Fibroblast of villous mesenchyme (primary cell): ENCODE data around the gene PCBP3. TPM values are rescaled to one million over a fixed set of nuclear protein-coding genes. Genes with fewer than 3 reads are reported as not detected.

ENCODE experiments used
- DNase-seq: peaks from one replicate; pipeline ENCODE4 v3.0.0-alpha.2; 2010; ENCODE audit warnings: low read depth
- H3K4me3 ChIP-seq: 2 replicates; pipeline ENCODE4 v1.5.1; 2011; ENCODE audit warnings: low read depth, mild to moderate bottlenecking, low read length
- total RNA-seq: library from RNA; depleted of rRNA; stranded (reverse); fragments of >200 nt; gene quantifications from 2 replicates; pipeline ENCODE4 v1.2.3, GENCODE V29; 2012
- TF ChIP-seq, protein P1 (sequence below): IDR thresholded peaks from 2 replicates; pipeline ENCODE4 v1.5.1; 2012; ENCODE audit warnings: low read depth, mild to moderate bottlenecking, low read length; ENCODE audit not compliant: insufficient read depth

PCBP3 gene
- total RNA-seq, 1 donor = 1.3 TPM

GRCh38 chr21:45986316-45987051 is 343.0 kb downstream of the PCBP3 start:
- H3K4me3 ChIP-seq = peak overlapping the region; percentile 99

GRCh38 chr21:45987121-45987711 is 343.7 kb downstream of the PCBP3 start:
- DNase-seq = no peak
- TF ChIP-seq, protein P1, sequence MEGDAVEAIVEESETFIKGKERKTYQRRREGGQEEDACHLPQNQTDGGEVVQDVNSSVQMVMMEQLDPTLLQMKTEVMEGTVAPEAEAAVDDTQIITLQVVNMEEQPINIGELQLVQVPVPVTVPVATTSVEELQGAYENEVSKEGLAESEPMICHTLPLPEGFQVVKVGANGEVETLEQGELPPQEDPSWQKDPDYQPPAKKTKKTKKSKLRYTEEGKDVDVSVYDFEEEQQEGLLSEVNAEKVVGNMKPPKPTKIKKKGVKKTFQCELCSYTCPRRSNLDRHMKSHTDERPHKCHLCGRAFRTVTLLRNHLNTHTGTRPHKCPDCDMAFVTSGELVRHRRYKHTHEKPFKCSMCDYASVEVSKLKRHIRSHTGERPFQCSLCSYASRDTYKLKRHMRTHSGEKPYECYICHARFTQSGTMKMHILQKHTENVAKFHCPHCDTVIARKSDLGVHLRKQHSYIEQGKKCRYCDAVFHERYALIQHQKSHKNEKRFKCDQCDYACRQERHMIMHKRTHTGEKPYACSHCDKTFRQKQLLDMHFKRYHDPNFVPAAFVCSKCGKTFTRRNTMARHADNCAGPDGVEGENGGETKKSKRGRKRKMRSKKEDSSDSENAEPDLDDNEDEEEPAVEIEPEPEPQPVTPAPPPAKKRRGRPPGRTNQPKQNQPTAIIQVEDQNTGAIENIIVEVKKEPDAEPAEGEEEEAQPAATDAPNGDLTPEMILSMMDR = no peak
- peak overlapping the region; percentile 17 for H3K4me3 ChIP-seq

More at GRCh38 chr21:45986316-45987051, 343.0 kb downstream of the PCBP3 start:
- DNase-seq = no peak
- TF ChIP-seq, protein P1 = no peak

- no peak overlapping the region for H3K4me3 ChIP-seq
- DNase-seq = no peak
- TF ChIP-seq, protein P1 = no peak
These were observed 345.1 kb downstream of the PCBP3 start for GRCh38 chr21:45988366-45989347.

DNA sequence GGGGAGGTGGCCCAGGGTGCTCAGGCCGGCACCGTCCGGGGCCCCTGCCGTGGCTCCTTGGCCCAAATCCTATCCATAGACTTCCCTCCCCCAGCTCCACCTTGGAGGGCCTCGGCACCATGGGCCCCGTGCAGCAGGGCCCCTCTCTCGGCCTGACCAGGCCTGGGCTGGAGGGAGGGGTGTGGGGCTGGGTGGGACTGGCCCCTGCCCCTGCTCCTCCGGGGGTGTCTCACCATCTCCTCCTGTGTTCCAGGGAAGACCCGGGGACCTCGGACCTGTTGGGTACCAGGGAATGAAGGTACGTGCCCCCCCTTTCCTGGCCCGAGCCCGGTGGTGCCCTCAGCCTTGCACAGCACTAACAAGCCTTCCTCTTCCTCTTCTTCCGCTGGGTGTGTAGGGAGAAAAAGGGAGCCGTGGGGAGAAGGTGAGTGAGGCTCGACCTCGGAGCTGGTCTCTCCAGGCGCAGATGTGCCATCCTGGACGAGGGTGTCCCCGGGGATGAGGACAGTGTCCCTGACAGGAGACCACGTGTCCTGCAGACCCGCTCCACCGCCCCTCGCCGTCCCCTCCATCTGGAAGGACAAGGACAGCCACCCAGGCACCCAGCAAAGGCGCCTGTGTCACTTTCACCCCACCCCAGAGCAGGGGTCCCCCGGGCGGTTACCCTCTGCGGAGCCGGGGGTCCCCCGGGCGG is 346.0 kb downstream of the PCBP3 start:
- DNase-seq = no peak
- H3K4me3 ChIP-seq = no peak overlapping the region

DNA sequence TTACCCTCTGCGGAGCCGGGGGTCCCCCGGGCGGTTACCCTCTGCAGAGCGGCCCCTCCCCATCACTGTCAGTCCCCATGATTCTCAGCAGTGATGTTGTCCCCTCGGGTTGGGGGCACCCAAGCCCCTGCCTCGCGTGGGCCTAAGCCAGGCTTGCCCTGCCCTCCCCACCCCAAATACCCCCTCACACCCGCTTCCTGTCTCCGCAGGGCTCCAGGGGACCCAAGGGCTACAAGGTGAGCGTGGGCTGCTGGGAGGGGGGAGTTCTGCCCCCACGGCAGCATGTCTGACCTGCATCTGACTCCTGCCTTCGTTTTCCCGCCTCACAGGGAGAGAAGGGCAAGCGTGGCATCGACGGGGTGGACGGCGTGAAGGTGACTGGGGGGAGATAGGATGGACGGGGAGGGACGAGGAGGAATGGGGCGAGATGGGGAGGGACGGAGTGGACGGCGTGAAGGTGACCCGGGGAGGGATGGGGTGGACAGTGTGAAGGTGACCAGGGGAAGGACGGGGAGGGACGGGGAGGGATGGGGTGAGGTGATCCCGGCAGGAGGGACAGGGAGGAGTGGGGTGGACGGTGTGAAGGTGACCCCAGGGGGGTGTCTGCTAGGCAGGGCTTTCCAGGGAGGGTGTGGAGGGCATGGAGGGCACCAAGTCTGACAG is 346.7 kb downstream of the PCBP3 start:
- TF ChIP-seq, protein P1 = no peak
- DNase-seq = no peak
- H3K4me3 ChIP-seq = no peak overlapping the region

More for the DNA sequence above, 346.0 kb downstream of the PCBP3 start:
- TF ChIP-seq, protein P1 = no peak
